Measurements from ENCODE around the gene MAP4K2.

- TF ChIP-seq TSHZ2 (CRISPR knock-in tag; IDR thresholded peaks at IDR 0.05) = no peak
- TF ChIP-seq ESRRG (CRISPR knock-in tag; IDR thresholded peaks at IDR 0.05) = no peak
- TF ChIP-seq OSR1 (CRISPR knock-in tag; IDR thresholded peaks at IDR 0.05) = no peak
- no peak for TF ChIP-seq ZNF565 (CRISPR knock-in tag; conservative IDR thresholded peaks at IDR 0.05; ENCODE audit: low read depth)
- TF ChIP-seq, protein P1, sequence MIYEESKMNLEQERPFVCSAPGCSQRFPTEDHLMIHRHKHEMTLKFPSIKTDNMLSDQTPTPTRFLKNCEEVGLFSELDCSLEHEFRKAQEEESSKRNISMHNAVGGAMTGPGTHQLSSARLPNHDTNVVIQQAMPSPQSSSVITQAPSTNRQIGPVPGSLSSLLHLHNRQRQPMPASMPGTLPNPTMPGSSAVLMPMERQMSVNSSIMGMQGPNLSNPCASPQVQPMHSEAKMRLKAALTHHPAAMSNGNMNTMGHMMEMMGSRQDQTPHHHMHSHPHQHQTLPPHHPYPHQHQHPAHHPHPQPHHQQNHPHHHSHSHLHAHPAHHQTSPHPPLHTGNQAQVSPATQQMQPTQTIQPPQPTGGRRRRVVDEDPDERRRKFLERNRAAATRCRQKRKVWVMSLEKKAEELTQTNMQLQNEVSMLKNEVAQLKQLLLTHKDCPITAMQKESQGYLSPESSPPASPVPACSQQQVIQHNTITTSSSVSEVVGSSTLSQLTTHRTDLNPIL (CRISPR knock-in tag; IDR thresholded peaks at IDR 0.05; ENCODE audit: low read depth) = no peak
- no peak for TF ChIP-seq ZFP3 (CRISPR knock-in tag; IDR thresholded peaks at IDR 0.05)
- no peak for TF ChIP-seq TCF4 (CRISPR knock-in tag; IDR thresholded peaks at IDR 0.05; ENCODE audit: borderline replicate concordance)
- no peak for TF ChIP-seq CSDC2 (CRISPR knock-in tag; IDR thresholded peaks at IDR 0.05)
- no peak for TF ChIP-seq SNAI2 (CRISPR knock-in tag; IDR thresholded peaks at IDR 0.05)
- no peak for TF ChIP-seq RARB (CRISPR knock-in tag; IDR thresholded peaks at IDR 0.05)
- no peak for TF ChIP-seq ZFP30 (CRISPR knock-in tag; IDR thresholded peaks at IDR 0.05)
- no peak for TF ChIP-seq ZNF70 (CRISPR knock-in tag; IDR thresholded peaks at IDR 0.05)
- no peak for TF ChIP-seq ISL1 (CRISPR knock-in tag; IDR thresholded peaks at IDR 0.05)
- TF ChIP-seq PPARA (CRISPR knock-in tag; IDR thresholded peaks at IDR 0.05; ENCODE audit: borderline replicate concordance) = no peak
Observed at GRCh38 chr11:64766881-64767280, 36.1 kb downstream of the MAP4K2 start.
